ENCODE data around the gene PLCB1.

GRCh38 chr20:8118760-8119159, 13.3 kb upstream of the PLCB1 start:
- TF ChIP-seq, protein P1, sequence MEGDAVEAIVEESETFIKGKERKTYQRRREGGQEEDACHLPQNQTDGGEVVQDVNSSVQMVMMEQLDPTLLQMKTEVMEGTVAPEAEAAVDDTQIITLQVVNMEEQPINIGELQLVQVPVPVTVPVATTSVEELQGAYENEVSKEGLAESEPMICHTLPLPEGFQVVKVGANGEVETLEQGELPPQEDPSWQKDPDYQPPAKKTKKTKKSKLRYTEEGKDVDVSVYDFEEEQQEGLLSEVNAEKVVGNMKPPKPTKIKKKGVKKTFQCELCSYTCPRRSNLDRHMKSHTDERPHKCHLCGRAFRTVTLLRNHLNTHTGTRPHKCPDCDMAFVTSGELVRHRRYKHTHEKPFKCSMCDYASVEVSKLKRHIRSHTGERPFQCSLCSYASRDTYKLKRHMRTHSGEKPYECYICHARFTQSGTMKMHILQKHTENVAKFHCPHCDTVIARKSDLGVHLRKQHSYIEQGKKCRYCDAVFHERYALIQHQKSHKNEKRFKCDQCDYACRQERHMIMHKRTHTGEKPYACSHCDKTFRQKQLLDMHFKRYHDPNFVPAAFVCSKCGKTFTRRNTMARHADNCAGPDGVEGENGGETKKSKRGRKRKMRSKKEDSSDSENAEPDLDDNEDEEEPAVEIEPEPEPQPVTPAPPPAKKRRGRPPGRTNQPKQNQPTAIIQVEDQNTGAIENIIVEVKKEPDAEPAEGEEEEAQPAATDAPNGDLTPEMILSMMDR (conservative IDR thresholded peaks at IDR 0.05): no peak
- TF ChIP-seq ZFX (IDR thresholded peaks at IDR 0.05): no peak
